AG09319 (cell line): ENCODE measurements around the gene BAZ2A.
"Not testable (repeated sequence)": the region's sequence is repeated elsewhere in the genome, so short reads cannot be mapped to it uniquely, and the experiment has no call there.

ENCODE experiments used
- DNase-seq: peaks from one replicate; pipeline ENCODE4 v3.0.0-alpha.2; 2010; ENCODE audit warnings: low read depth; ENCODE audit errors: extremely low read depth
- TF ChIP-seq, protein P1 (sequence below): IDR thresholded peaks from 2 replicates; pipeline ENCODE4 v1.5.1; 2011; ENCODE audit warnings: low read depth, mild to moderate bottlenecking, inconsistent platforms, low read length, moderate library complexity

Gene BAZ2A

DNA sequence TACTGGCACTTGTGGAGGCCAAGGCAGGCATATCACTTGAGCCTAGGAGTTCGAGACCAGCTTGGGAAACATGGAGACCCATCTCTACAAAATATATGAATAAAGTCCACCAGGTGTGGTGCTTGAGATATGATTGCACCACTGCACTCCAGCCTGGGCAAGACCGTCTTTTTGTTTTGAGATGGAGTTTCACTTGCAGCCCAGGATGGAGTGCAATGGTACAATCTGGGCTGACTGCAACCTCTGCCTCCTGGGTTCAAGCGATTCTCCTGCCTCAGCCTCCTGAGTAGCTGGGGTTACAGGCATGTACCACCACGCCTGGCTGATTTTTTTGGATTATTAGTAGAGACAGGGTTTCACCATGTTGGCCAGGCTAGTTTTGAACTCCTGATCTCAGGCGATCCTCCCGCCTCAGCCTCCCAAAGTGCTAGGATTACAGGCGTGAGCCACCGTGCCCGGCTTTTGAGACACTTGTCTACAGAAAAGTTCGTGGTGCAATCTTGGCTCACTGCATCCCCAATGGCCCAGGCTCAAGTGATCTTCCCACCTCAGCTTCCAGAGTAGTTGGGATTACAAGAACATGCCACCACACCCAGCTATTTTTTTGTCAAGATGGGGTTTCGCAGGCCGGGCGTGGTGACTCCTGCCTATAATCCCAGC lies 32.0 kb upstream of the BAZ2A start:
- TF ChIP-seq, protein P1, sequence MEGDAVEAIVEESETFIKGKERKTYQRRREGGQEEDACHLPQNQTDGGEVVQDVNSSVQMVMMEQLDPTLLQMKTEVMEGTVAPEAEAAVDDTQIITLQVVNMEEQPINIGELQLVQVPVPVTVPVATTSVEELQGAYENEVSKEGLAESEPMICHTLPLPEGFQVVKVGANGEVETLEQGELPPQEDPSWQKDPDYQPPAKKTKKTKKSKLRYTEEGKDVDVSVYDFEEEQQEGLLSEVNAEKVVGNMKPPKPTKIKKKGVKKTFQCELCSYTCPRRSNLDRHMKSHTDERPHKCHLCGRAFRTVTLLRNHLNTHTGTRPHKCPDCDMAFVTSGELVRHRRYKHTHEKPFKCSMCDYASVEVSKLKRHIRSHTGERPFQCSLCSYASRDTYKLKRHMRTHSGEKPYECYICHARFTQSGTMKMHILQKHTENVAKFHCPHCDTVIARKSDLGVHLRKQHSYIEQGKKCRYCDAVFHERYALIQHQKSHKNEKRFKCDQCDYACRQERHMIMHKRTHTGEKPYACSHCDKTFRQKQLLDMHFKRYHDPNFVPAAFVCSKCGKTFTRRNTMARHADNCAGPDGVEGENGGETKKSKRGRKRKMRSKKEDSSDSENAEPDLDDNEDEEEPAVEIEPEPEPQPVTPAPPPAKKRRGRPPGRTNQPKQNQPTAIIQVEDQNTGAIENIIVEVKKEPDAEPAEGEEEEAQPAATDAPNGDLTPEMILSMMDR, result no peak
- DNase-seq, result no peak

DNA sequence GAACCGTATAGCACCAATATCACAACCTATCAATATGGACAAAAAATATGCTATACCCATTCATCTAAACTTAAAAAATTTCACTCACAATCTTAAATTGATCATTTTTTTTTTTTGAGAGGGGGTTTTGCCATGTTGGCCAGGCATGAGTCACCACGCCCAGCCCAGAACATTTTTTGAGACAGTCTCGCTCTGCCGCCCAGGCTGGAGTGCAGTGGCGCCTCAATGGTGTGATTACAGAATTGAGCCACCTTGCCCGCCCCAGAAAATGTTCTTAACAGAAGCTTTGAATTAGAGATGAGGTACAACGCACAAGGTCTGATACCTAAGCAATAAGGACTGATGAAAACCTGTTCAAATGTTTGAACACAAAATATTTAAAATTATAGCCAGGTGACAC lies 31.4 kb upstream of the BAZ2A start:
- TF ChIP-seq, protein P1, result no peak
- DNase-seq, result no peak

DNA sequence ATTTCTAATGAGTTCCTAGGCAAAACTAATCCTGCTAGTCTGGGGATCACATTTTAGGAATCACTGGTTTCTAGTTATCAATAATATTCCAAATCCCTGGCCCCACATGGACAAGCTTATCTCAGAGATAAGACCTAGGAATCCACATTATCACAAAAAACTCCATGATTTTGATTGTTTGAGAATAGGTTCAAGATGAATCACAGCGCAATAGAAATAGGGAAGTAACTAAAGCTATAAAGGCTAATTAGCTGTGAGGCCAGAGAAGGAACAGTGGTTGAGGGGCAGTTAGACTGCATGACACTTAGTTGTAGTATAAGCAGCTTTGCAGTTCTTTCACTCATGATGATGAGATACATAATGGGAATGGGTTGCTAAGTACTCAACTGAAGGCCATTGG lies 28.8 kb upstream of the BAZ2A start:
- TF ChIP-seq, protein P1, result no peak
- DNase-seq, result no peak

DNA sequence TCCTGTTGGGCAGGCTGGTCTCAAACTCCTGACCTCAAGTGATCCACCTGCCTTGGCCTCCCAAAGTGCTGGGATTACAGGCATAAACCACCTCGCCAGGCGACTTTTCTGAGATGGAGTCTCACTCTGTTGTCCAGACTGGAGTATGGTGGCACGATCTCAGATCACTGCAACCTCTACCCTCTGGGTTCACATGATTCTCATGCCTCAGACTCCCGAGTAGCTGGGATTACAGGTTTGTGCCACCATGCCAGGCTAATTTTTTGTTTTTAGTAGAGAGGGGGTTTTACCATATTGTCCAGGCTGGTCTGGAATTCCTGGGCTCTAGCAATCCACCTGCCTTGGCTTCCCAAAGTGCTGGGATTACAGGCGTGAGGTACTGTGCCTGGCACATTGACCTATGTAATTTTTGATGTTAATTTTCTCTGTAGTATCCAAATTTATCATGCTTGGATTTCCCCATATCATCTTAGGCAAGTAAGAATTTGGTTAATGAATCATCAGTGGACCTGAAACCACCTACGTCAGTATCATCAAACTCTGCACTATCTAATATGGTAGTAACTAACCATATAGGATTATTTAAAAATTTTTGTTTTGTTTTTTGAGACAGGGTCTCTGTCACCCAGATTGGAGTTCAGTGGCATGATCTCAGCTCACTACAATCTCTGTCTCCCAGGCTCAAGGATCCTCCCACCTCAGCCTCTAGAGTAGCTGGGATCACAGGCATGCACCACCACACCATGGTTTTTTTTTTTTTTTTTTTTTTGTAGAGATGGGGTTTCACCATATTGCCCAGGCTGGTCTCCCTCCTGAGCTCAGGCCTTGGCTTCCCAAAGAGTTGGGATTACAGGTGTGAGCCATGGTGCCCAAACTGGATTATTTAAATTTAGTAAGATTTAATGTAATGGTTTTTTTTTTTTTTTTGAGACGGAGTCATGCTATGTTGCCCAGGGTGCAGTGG lies 27.6 kb upstream of the BAZ2A start:
- TF ChIP-seq, protein P1, result no peak
- DNase-seq, result no peak

DNA sequence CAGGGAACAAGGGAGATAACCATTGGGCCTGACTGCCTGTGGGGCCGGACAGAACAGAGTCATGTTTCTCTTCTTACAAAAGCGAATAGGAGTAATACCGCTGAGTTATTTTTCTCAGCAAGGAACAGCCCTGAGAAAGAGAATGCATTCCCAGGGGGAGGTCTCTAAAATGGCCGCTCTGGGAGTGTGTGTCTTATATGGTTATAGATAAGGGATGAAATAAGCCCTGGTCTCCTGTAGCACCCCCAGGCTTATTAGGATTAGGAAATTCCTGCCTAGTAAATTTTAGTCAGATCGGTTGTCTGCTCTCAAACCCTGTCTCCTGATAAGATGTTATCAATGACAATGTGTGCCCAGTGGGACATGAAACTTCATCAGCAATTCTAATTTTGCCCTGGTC lies 23.7 kb upstream of the BAZ2A start:
- DNase-seq, result not testable (repeated sequence)

DNA sequence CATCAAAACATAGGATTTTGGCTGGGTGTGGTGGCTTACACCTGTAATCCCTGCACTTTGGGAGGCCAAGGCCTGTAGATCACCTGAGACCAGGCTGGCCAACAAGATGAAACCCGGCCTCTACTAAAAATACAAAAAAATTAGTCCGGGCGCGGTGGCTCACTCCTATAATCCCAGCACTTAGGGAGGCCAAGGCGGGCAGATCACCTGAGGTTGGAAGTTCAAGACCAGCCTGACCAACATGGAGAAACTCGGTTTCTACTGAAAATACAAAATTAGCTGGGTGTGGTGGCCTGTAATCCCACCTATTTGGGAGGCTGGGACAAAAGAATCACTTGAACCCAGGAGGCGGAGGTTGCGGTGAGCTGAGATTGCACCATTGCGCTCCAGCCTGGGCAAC lies 17.9 kb upstream of the BAZ2A start:
- DNase-seq, result not testable (repeated sequence)

DNA sequence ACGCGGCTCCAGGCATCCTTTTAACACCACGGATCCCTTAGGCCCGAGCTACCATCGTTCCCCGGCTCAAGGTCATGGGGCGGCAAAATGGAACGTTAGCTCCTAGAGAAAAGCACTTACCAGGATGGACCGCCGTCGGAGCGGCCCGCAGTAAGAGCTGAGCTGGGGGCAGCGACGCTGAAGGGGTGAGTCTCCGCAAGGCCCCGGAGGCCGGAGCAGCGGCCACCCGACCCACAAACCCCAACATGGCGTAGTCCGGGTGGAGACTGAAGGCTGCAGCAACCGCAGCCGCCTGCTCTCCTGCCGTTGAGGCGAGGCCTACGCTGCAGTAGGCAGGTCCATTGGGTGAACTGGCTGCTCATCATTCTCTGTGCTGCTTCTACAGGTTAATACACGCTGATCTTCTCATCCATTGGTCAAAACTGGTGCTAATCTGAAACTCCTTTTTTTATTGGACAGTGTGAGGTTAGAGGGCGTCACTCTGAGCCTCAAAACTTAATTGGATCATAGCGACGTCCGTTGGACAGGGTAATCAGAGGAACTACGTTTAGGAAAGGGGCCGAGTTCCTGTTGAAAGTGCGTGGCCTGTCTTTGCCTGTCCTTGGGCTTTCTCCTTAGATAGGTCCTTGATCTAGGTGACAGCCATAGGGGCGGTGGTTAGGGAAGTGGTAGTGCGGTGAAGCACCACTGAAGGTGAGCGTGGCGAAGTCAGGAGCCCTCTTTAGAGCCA lies 15.8 kb upstream of the BAZ2A start, which contains the start of gene ATP5F1B:
Gene ATP5F1B, minus strand, starts transcription at position 268 of the 730 bp plus-strand sequence. Its CDS starts 21 bp downstream, at position 247.
- TF ChIP-seq, protein P1, result no peak
- peak; percentile 100 for DNase-seq
